Duodenal mucosa (tissue), 2 donors: ENCODE data around the gene ZDHHC16.

Experiments
- H3K27ac ChIP-seq: one replicate; pipeline ENCODE4 v1.7.0; 2013; ENCODE audit warnings: low read depth, low read length
- H3K27me3 ChIP-seq, 2 donors: one replicate each; pipeline ENCODE4 v1.7.0; 2013; ENCODE audit warnings: low read length in 2 of 2, control low read depth in 1 of 2; ENCODE audit not compliant: insufficient read depth in 2 of 2, control insufficient read depth in 1 of 2
- H3K36me3 ChIP-seq, 2 donors: one replicate each; pipeline ENCODE4 v1.7.0; 2013; ENCODE audit warnings: low read length in 2 of 2, control low read depth in 1 of 2; ENCODE audit not compliant: insufficient read depth in 2 of 2, control insufficient read depth in 1 of 2
- H3K4me1 ChIP-seq, 2 donors: one replicate each; pipeline ENCODE4 v1.7.0; 2013; ENCODE audit warnings: low read length in 2 of 2, control low read depth in 1 of 2; ENCODE audit not compliant: insufficient read depth in 2 of 2, control insufficient read depth in 1 of 2
- H3K4me3 ChIP-seq, 2 donors: one replicate each; pipeline ENCODE4 v1.7.0; 2013; ENCODE audit warnings: low read length in 2 of 2, low read depth in 1 of 2
- H3K9ac ChIP-seq, 2 donors: one replicate each; pipeline ENCODE4 v1.7.0; 2013; ENCODE audit warnings: low read length in 2 of 2, low read depth in 1 of 2
- H3K9me3 ChIP-seq, 2 donors: one replicate each; pipeline ENCODE4 v1.7.0; 2013; ENCODE audit warnings: low read length in 2 of 2, control low read depth in 1 of 2; ENCODE audit not compliant: control insufficient read depth in 1 of 2

Gene ZDHHC16

GRCh38 chr10:97503406-97503805, 57.4 kb downstream of the ZDHHC16 start:
- no peaks in the 10 kb centered on the region for H3K36me3 ChIP-seq
- peaks cover 12 to 15% of the 10 kb centered on the region in 2 donors for H3K27me3 ChIP-seq
- H3K4me3 ChIP-seq = no peak overlapping the region
- no peak overlapping the region for H3K27ac ChIP-seq
- H3K4me1 ChIP-seq = peaks cover 7 to 10% of the 10 kb centered on the region in 2 donors
- H3K9ac ChIP-seq = no peak overlapping the region
- no peaks in the 10 kb centered on the region for H3K9me3 ChIP-seq

GRCh38 chr10:97505152-97505551, 59.2 kb downstream of the ZDHHC16 start:
- peaks cover 5 to 11% of the 10 kb centered on the region in 2 donors for H3K27me3 ChIP-seq
- H3K4me3 ChIP-seq = no peak overlapping the region
- no peak overlapping the region for H3K9ac ChIP-seq
- no peaks in the 10 kb centered on the region for H3K36me3 ChIP-seq
- peaks cover under 1 to 5% of the 10 kb centered on the region in 2 donors for H3K4me1 ChIP-seq
- no peak overlapping the region for H3K27ac ChIP-seq
- H3K9me3 ChIP-seq = no peaks in the 10 kb centered on the region

GRCh38 chr10:97506199-97506991, 60.4 kb downstream of the ZDHHC16 start:
- Histone ChIP-seq H3K9me3 (no peaks in the 10 kb centered on the region), H3K27ac (no peak overlapping the region), H3K27me3 (peaks cover 0 to 2% of the 10 kb centered on the region in 2 donors), H3K4me1 (peaks cover 0 to 5% of the 10 kb centered on the region in 2 donors), H3K9ac (no peak overlapping the region), H3K36me3 (no peaks in the 10 kb centered on the region), H3K4me3 (no peak overlapping the region)
